Coronary artery (tissue), 2 donors: ENCODE measurements around the gene DNAJC19.
"Not testable (repeated sequence)": the region's sequence is repeated elsewhere in the genome, so short reads cannot be mapped to it uniquely, and the experiment has no call there.

Experiments
- DNase-seq: peaks from one replicate; pipeline ENCODE4 v3.0.0-alpha.2; 2017; ENCODE audit warnings: low spot score
- H3K27ac ChIP-seq, 2 donors: fragments of 200-600 bp; sonication (generic); one replicate each; pipeline ENCODE4 v1.5.1; 2016 to 2019
- H3K4me3 ChIP-seq: fragments of 200-600 bp; sonication (generic); 2 replicates; pipeline ENCODE4 v1.5.1; 2016; ENCODE audit warnings: mild to moderate bottlenecking, moderate library complexity
- TF ChIP-seq, protein P1 (sequence below): fragments of 200-600 bp; sonication (generic); IDR thresholded peaks from one replicate; pipeline ENCODE4 v1.5.1; 2019; ENCODE audit warnings: antibody characterized with exemption

DNAJC19 gene

DNA sequence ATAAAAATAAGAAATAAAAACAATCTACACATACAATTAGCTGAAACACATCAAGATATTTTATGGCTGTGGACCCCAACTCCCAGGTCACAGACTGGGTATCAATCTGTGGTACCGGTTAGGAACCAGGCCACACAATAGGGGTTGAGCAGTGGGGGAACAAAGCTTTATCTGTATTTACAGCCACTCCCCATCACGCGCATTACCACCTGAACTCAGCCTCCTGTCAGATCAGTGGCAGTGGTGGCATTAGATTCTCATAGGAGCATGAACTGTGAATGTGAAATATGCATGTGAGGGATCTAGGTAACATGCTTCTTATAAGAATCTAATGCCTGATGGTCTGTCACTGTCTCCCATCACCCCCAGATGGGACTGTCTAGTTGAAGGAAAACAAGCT lies 17.7 kb upstream of the DNAJC19 start:
- Histone ChIP-seq H3K4me3 (no peak overlapping the region), H3K27ac (no peak overlapping the region)
- TF ChIP-seq, protein P1, sequence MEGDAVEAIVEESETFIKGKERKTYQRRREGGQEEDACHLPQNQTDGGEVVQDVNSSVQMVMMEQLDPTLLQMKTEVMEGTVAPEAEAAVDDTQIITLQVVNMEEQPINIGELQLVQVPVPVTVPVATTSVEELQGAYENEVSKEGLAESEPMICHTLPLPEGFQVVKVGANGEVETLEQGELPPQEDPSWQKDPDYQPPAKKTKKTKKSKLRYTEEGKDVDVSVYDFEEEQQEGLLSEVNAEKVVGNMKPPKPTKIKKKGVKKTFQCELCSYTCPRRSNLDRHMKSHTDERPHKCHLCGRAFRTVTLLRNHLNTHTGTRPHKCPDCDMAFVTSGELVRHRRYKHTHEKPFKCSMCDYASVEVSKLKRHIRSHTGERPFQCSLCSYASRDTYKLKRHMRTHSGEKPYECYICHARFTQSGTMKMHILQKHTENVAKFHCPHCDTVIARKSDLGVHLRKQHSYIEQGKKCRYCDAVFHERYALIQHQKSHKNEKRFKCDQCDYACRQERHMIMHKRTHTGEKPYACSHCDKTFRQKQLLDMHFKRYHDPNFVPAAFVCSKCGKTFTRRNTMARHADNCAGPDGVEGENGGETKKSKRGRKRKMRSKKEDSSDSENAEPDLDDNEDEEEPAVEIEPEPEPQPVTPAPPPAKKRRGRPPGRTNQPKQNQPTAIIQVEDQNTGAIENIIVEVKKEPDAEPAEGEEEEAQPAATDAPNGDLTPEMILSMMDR: no peak
- no peak for DNase-seq

DNA sequence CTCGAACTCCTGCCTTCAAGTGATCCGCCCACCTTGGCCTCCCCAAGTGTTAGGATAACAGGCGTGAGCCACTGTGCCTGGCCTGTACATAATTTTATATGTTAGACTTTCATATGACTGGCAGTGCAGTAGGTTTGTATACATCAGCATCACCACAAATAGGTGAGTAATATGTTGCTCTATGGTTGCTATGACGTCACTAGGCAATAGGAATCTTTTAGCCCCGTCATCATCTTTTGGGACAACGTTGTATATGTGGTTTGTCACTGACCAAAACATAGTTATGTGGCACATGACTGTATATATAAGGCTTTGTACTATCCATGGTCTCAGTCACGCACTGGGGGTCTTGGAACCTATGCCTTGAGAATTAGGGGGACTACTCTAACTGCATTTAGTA lies 17.0 kb upstream of the DNAJC19 start:
- no peak overlapping the region for H3K27ac ChIP-seq
- no peak for DNase-seq
- TF ChIP-seq, protein P1: no peak

DNA sequence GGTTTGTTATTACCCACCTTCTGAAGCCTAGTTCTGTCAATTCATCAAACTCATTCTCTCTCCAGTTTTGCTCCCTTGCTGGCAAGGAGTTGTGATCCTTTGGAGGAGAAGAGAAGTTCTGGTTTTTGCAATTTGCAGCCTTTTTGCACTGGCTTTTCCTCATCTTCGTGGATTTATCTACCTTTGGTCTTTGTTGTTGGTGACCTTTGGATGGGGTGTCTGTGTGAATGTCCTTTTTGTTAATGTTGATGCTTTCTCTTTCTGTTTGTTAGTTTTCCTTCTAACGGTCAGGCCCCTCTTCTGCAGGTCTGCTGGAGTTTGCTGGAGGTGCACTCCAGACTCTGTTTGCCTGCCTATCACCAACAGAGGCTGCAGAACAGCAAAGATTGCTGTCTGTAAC lies 13.9 kb upstream of the DNAJC19 start:
- H3K4me3 ChIP-seq, H3K27ac ChIP-seq: not testable (repeated sequence)

More for the DNA sequence above, 17.0 kb upstream of the DNAJC19 start:
- no peak overlapping the region for H3K4me3 ChIP-seq

DNA sequence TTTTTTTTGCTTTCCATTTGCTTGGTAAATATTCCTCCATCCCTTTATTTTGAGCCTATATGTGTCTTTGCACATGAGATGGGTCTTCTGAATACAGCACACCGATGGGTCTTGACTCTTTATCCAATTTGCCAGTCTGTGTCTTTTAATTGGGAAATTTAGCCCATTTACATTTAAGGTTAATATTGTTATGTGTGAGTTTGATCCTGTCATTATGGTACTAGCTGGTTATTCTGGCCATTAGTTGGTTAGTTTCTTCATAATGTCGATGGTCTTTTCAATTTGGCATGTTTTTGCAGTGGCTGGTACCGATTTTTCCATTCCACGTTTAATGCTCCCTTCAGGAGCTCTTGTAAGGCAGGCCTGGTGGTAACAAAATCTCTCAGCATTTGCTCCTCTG lies 12.8 kb upstream of the DNAJC19 start:
- not testable (repeated sequence) for DNase-seq, H3K27ac ChIP-seq

More for the DNA sequence above, 13.9 kb upstream of the DNAJC19 start:
- not testable (repeated sequence) for DNase-seq

DNA sequence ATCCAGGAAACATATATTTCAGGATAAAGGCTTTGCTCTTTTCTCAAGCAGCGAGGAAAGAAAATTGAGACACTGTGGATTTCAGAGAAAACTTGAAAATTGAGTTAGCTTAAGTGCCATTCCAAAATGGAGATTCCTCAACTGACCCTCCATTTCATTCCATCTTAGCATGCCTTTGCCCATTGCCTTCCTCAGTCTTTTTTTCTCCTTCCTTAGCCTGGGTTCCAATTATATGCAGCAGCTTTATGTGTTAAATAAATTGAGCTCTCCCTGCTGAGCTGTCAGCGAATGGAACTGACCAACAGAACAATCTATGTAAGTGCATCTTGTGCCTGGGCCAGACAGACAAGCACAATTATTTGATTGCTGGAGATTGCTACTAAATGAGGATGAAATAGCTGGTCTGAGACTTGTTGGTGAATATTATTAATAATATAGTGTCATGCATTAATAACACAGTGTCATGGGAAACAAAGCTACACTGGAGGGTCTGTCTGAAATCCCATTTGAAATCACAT lies 6.9 kb upstream of the DNAJC19 start:
- no peak overlapping the region for H3K4me3 ChIP-seq
- TF ChIP-seq, protein P1: no peak
- H3K27ac ChIP-seq: no peak overlapping the region
- DNase-seq: no peak

More for the DNA sequence above, 12.8 kb upstream of the DNAJC19 start:
- not testable (repeated sequence) for H3K4me3 ChIP-seq

DNA sequence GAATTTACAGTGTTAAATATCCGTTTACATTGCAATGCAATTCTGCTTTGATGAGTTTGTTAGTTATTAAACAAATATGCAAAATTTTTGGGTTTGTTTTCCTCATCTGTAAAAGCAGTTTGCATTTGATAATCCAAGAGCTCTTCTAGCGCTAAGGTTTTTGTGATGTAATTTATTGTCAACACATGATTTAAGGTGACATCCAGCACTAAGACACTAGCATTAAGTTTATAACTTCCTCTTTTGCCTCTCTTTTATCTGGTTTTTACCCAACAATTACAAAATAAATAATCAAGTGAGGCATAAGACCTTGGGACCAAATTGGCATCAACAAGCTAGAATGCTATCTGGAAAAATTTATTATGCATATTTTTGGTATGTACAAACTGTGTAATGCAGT lies 969 bp upstream of the DNAJC19 start:
- H3K4me3 ChIP-seq: peak overlapping the region; percentile 94
- TF ChIP-seq, protein P1: no peak
- no peak for DNase-seq
- H3K27ac ChIP-seq: peak overlapping the region in 1 of 2 donors; percentile 91

DNA sequence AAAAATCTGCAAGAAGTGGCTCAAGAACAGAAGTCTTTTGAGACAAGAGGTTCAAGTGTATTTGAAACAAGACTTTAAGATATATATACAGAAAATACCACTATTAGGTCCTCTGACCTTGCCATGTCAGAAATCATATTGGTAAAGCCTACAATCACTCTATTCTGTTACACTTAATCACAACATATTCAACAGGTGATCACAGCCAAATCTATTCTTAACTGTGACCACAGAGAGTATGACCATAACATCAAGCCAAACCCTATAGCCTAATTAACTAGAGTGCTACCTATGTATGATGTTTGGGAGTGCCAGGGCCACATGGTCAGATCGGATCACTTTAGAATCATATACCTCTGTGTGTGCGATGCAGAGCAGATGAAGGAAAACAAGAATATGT lies 2.2 kb downstream of the DNAJC19 start:
- TF ChIP-seq, protein P1: no peak
- no peak overlapping the region for H3K27ac ChIP-seq
- H3K4me3 ChIP-seq: no peak overlapping the region
- DNase-seq: no peak

DNA sequence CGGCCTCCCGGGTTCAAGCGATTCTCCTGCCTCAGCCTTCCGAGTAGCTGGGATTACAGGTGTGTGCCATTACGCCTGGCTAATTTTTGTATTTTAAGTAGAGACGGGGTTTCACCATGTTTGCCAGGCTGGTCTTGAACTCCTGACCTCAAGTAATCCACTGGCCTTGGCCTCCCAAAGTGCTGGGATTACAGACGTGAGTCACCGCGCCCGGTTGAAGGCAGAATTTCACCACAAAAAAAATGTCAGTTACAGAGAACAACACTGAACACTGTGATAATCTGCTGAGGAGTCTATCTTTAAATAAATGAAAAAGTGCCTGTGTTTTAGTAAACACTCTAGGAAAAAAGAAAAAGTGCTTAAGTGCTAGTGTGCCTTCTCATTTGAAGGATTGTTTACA lies 3.2 kb downstream of the DNAJC19 start:
- not testable (repeated sequence) for H3K27ac ChIP-seq, H3K4me3 ChIP-seq, DNase-seq

DNA sequence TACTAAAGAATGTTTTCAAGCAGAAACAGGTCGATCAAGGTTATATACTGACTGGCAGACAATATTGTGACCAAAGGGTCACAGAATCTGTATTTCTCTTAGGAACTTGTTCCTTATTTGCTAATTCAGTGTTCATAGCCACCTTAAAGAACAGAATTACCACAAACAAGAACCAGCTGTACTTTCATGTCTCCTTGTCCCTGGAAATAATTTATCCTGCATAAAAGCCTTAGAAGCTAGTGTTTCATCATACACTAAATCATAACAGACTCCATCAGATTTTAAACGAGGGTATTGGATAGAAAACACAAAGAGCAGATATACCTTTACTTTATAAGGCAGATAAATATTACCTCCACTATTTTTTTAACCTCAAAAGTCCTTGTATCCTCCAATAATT lies 6.4 kb downstream of the DNAJC19 start:
- TF ChIP-seq, protein P1: no peak
- Histone ChIP-seq H3K4me3 (no peak overlapping the region), H3K27ac (no peak overlapping the region)
- DNase-seq: no peak
